Heart left ventricle (tissue), 13 donors: ENCODE data around the gene SDR9C7.

ENCODE experiments used
- CTCF ChIP-seq, 12 donors: fragments of 200-600 bp; sonication (generic) in 4 of 12; IDR thresholded peaks; one replicate each; pipeline versions ENCODE4 v1.5.0 to v1.8.0; 2018 to 2022; ENCODE audit warnings: antibody characterized with exemption in 12 of 12, mild to moderate bottlenecking in 5 of 12
- POLR2A ChIP-seq, 2 donors: fragments of 450-650 bp; IDR thresholded peaks; one replicate each; pipeline ENCODE4 v1.6.1; 2017; ENCODE audit warnings: antibody characterized with exemption in 2 of 2, mild to moderate bottlenecking in 2 of 2, moderate library complexity in 2 of 2
- donor health status: ischemic (EF 13 %, LVEDD 7.1; RV severe dilation, severe dysfunction).
- donor health status: DM: no; HTN: yes; CAD: no.
- donor health status: DM: no; HTN: no; CAD: no.
- donor health status: ischemic (EF 25% LVEDD 6.9; RV normal size, moderate dysfunction).
- donor health status: ischemic (EF 25% LVEDD 5.7; RV mildly dilated, moderate dysfunction).
- donor health status: ischemic (EF 35%, LVEDD 5.7; RV mildly dilated, moderate dysfunction).
- donor health status: nonischemic (EF 11% LVEDD 7.7; RV severe dilation, severe dysfunction).
- donor health status: DM: yes; HTN: yes; CAD: no.
- donor health status: PGD.
- donor health status: ischemic (EF 29% LVEDD 5.4; RV normal size, mild dysfunction).
- donor health status: nonischemic (EF 23%, LVEDD 6.1; RV moderate dilation, normal function).

GRCh38 chr12:56914256-56914655 lies 20.0 kb downstream of the SDR9C7 start:
- TF ChIP-seq POLR2A (IDR thresholded peaks at IDR 0.05), result no peak
- no peak for TF ChIP-seq CTCF (IDR thresholded peaks at IDR 0.05)
